ENCODE results near the gene SH3BGRL2. TPM values are rescaled to one million over a fixed set of nuclear protein-coding genes. Genes with fewer than 3 reads are reported as not detected.
A peak's percentile ranks its signal among the peaks of the same experiment; 100 is the strongest.

Gene SH3BGRL2
- total RNA-seq (2014; rRNA removed; shearing (Covaris generic)) (23.8 and 24.5 TPM in 2 replicates), polyA plus RNA-seq (2016; fragmentation: Nextera tagmentation; extraction: Ambion mirVana) (7.5 and 8.4 TPM in 2 replicates)
- long read RNA-seq, full-length matches to known transcripts = 2 of 8 reads
- long read RNA-seq, partial matches to known transcripts = 0 of 8 reads
- long read RNA-seq, other reads (novel, unspliced or antisense) = 6 of 8 reads

GRCh38 chr6:79630883-79631692, at the start of gene SH3BGRL2:
SH3BGRL2 (plus strand) TSS chr6:79631329; CDS start chr6:79631462, 133 bp downstream.
- Mint-ChIP-seq H3K4me3 (peak within 1 kb of the TSS; percentile 95), H3K27ac (no peak within 1 kb of the TSS), H3K4me1 (peaks cover 16% of the 10 kb centered on the region), H3K36me3 (ENCODE audit: low read depth) (no peaks in the 10 kb centered on the region), H3K9me3 (no peaks in the 10 kb centered on the region), H3K27me3 (ENCODE audit: insufficient read depth, low read depth, poor library complexity) (peaks cover 6% of the 10 kb centered on the region)
- peaks cover 22% of the 10 kb centered on the region for H3K4me1 ChIP-seq (ENCODE audit: insufficient read depth)
- H3K9me2 ChIP-seq (ENCODE audit: insufficient read depth) = no peaks in the 10 kb centered on the region
- no peak within 1 kb of the TSS for H3K27ac ChIP-seq (ENCODE audit: low read depth)
- peak within 1 kb of the TSS; percentile 98 for H3K4me2 ChIP-seq
- TF ChIP-seq POLR2AphosphoS5 (IDR thresholded peaks at IDR 0.05; ENCODE audit: low read depth) = peak; percentile 76
- TF ChIP-seq CREB1 (CRISPR knock-in tag; IDR thresholded peaks at IDR 0.05; ENCODE audit: low read depth) = 0 out of 2 replicates have a peak, but pooled peaks have one; percentile 40
- TF ChIP-seq STAT1 (IDR thresholded peaks at IDR 0.05; ENCODE audit: unreplicated experiment) = no peak
- DNase-seq (ENCODE audit: low spot score) (peak; percentile 93), ATAC-seq (peak; percentile 92)
- H3K79me2 ChIP-seq (replicated peaks; ENCODE audit: insufficient read depth) = 0 out of 2 replicates have a peak, but pooled peaks cover 8% of the 10 kb centered on the region
- H3K27me3 ChIP-seq (ENCODE audit: insufficient read depth) = peaks cover 27% of the 10 kb centered on the region
- no peaks in the 10 kb centered on the region for H3K36me3 ChIP-seq (ENCODE audit: insufficient read depth)
- peak within 1 kb of the TSS; percentile 100 for H2AFZ ChIP-seq
- no peaks in the 10 kb centered on the region; the same call in 1 of the 2 replicates for H4K20me1 ChIP-seq (replicated peaks; ENCODE audit: insufficient read depth)
- H3K4me3 ChIP-seq = peak within 1 kb of the TSS; percentile 94
- H3F3A ChIP-seq (replicated peaks; ENCODE audit: low read depth) = no peaks in the 10 kb centered on the region

GRCh38 chr6:79584332-79584731, 46.8 kb upstream of the SH3BGRL2 start:
- no peaks in the 10 kb centered on the region for H3K36me3 ChIP-seq (ENCODE audit: insufficient read depth)
- Mint-ChIP-seq H3K36me3 (ENCODE audit: low read depth) (peaks cover 10% of the 10 kb centered on the region; the same call in 2 of the 3 replicates), H3K27me3 (ENCODE audit: insufficient read depth, low read depth, poor library complexity) (peaks cover 1% of the 10 kb centered on the region), H3K4me1 (no peaks in the 10 kb centered on the region), H3K27ac (no peak overlapping the region), H3K4me3 (no peak overlapping the region), H3K9me3 (peaks cover 22% of the 10 kb centered on the region; the same call in 2 of the 3 replicates)
- ATAC-seq (no peak), DNase-seq (ENCODE audit: low spot score) (peak; percentile 32)
- H3F3A ChIP-seq (replicated peaks; ENCODE audit: low read depth) = no peaks in the 10 kb centered on the region
- no peaks in the 10 kb centered on the region for H4K20me1 ChIP-seq (replicated peaks; ENCODE audit: insufficient read depth)
- H3K4me1 ChIP-seq (ENCODE audit: insufficient read depth) = no peaks in the 10 kb centered on the region
- no peaks in the 10 kb centered on the region for H3K9me2 ChIP-seq (ENCODE audit: insufficient read depth)
- H3K79me2 ChIP-seq (replicated peaks; ENCODE audit: insufficient read depth) = no peaks in the 10 kb centered on the region
- H2AFZ ChIP-seq = no peak overlapping the region
- no peak overlapping the region for H3K27ac ChIP-seq (ENCODE audit: low read depth)
- H3K4me3 ChIP-seq = no peak overlapping the region
- no peak overlapping the region for H3K4me2 ChIP-seq
- H3K27me3 ChIP-seq (ENCODE audit: insufficient read depth) = no peaks in the 10 kb centered on the region
- peak; percentile 15 to 34; a peak in 3 of 4 replicates for TF ChIP-seq CTCF (conservative IDR thresholded peaks at IDR 0.05; ENCODE audit: low read depth in 2 of 2)
- TF ChIP-seq STAT1 (IDR thresholded peaks at IDR 0.05; ENCODE audit: unreplicated experiment) = no peak

- Histone ChIP-seq H3K4me3 (no peak overlapping the region), H3K27me3 (ENCODE audit: insufficient read depth) (no peaks in the 10 kb centered on the region), H2AFZ (no peak overlapping the region), H3K79me2 (replicated peaks; ENCODE audit: insufficient read depth) (no peaks in the 10 kb centered on the region), H3K9me2 (ENCODE audit: insufficient read depth) (no peaks in the 10 kb centered on the region), H4K20me1 (replicated peaks; ENCODE audit: insufficient read depth) (no peaks in the 10 kb centered on the region), H3K4me2 (no peak overlapping the region), H3K4me1 (ENCODE audit: insufficient read depth) (no peaks in the 10 kb centered on the region), H3F3A (replicated peaks; ENCODE audit: low read depth) (no peaks in the 10 kb centered on the region), H3K36me3 (ENCODE audit: insufficient read depth) (no peaks in the 10 kb centered on the region), H3K27ac (ENCODE audit: low read depth) (no peak overlapping the region)
- Mint-ChIP-seq H3K4me3 (no peak overlapping the region), H3K4me1 (no peaks in the 10 kb centered on the region), H3K27ac (no peak overlapping the region), H3K36me3 (ENCODE audit: low read depth) (no peaks in the 10 kb centered on the region), H3K9me3 (peaks cover 9% of the 10 kb centered on the region; the same call in 2 of the 3 replicates), H3K27me3 (ENCODE audit: insufficient read depth, low read depth, poor library complexity) (no peaks in the 10 kb centered on the region)
- DNase-seq (ENCODE audit: low spot score) (peak; percentile 74), ATAC-seq (peak; percentile 97)
- TF ChIP-seq POLR2AphosphoS5 (IDR thresholded peaks at IDR 0.05; ENCODE audit: low read depth) (no peak), REST (IDR thresholded peaks at IDR 0.05; ENCODE audit: unreplicated experiment) (no peak), CREB1 (CRISPR knock-in tag; IDR thresholded peaks at IDR 0.05; ENCODE audit: low read depth) (no peak), ZNF114 (CRISPR knock-in tag; IDR thresholded peaks at IDR 0.05) (no peak), EZH2 (IDR thresholded peaks at IDR 0.05; ENCODE audit: low read depth, unreplicated experiment) (no peak), CTCF (conservative IDR thresholded peaks at IDR 0.05; ENCODE audit: low read depth in 2 of 2) (peak; percentile 51 to 64)
Observed at GRCh38 chr6:79586548-79586947, 44.6 kb upstream of the SH3BGRL2 start.
